ENCODE results near the gene MEF2C.

- TF ChIP-seq EZH2 (IDR thresholded peaks at IDR 0.05; ENCODE audit: low read length, missing control alignments), result no peak
- no peak for TF ChIP-seq CTCF (conservative IDR thresholded peaks at IDR 0.05 in 1 of 2, IDR thresholded peaks at IDR 0.05 in 1 of 2; ENCODE audit: low read depth in 1 of 2, low read length in 2 of 2)
These were observed 14.8 kb upstream of the MEF2C start for GRCh38 chr5:88897748-88898147.
